Fibroblast of lung (primary cell): ENCODE measurements around the gene URAD. TPM values are rescaled to one million over a fixed set of nuclear protein-coding genes. Genes with fewer than 3 reads are reported as not detected.

ENCODE experiments used
- DNase-seq, 2 donors: peaks; one replicate each; pipeline versions ENCODE4 v3.0.0 to v3.0.0-alpha.2; 2010; ENCODE audit warnings: low read depth in 2 of 2
- H2AFZ ChIP-seq: 2 replicates; pipeline ENCODE4 v1.5.1; 2012; ENCODE audit warnings: low read length, control low read depth, inconsistent platforms
- H3K27ac ChIP-seq: 2 replicates; pipeline ENCODE4 v1.5.1; 2011; ENCODE audit warnings: low read length, control low read depth; ENCODE audit not compliant: insufficient read depth
- H3K27me3 ChIP-seq: 2 replicates; pipeline ENCODE4 v1.5.1; 2011; ENCODE audit warnings: mild to moderate bottlenecking, low read length; ENCODE audit not compliant: control insufficient read depth, insufficient read depth
- H3K36me3 ChIP-seq: 2 replicates; pipeline ENCODE4 v1.5.1; 2011; ENCODE audit warnings: low read length; ENCODE audit not compliant: control insufficient read depth, insufficient read depth
- H3K4me1 ChIP-seq: 2 replicates; pipeline ENCODE4 v1.5.1; 2011; ENCODE audit warnings: low read length; ENCODE audit not compliant: control insufficient read depth, insufficient read depth; ENCODE audit errors: extremely low read depth
- H3K4me2 ChIP-seq: 2 replicates; pipeline ENCODE4 v1.5.1; 2011; ENCODE audit warnings: low read length, control low read depth; ENCODE audit not compliant: insufficient read depth; ENCODE audit errors: extremely low read depth
- H3K4me3 ChIP-seq, 4 experiments: fragments of 200-600 bp in 1 of 4; sonication (generic) in 1 of 4; replicated peaks in 1 of 4; 2 replicates each; pipeline ENCODE4 v1.5.1; 2011 to 2016; ENCODE audit warnings: low read length in 4 of 4, low read depth in 3 of 4, mild to moderate bottlenecking in 3 of 4, control low read depth in 2 of 4, inconsistent platforms in 1 of 4, mixed read lengths in 1 of 4; ENCODE audit not compliant: insufficient read depth in 1 of 4; ENCODE audit errors: control extremely low read depth in 1 of 4
- H3K79me2 ChIP-seq: 2 replicates; pipeline ENCODE4 v1.5.1; 2012; ENCODE audit warnings: mild to moderate bottlenecking, low read length, inconsistent platforms; ENCODE audit not compliant: control insufficient read depth, insufficient read depth
- H3K9ac ChIP-seq: 2 replicates; pipeline ENCODE4 v1.5.1; 2011; ENCODE audit warnings: mild to moderate bottlenecking, low read length, control low read depth; ENCODE audit not compliant: insufficient read depth
- H3K9me3 ChIP-seq: 2 replicates; pipeline ENCODE4 v1.5.1; 2012; ENCODE audit warnings: low read depth, low read length; ENCODE audit not compliant: control insufficient read depth, insufficient read depth
- H4K20me1 ChIP-seq: 2 replicates; pipeline ENCODE4 v1.5.1; 2011; ENCODE audit warnings: low read length; ENCODE audit not compliant: control insufficient read depth, insufficient read depth; ENCODE audit errors: extremely low read depth
- EZH2 ChIP-seq: IDR thresholded peaks from 2 replicates; pipeline ENCODE4 v1.5.1; 2012; ENCODE audit warnings: low read length, control low read depth, mild to moderate bottlenecking; ENCODE audit errors: missing control alignments
- polyA plus RNA-seq, 2 donors: library from polyadenylated mRNA; depleted of rRNA in 1 of 2; stranded (reverse) in 1 of 2; unstranded in 1 of 2; fragments of >200 nt; gene quantifications; 2 replicates each; pipeline ENCODE4 v1.2.1, GENCODE V29; 2011 to 2012; ENCODE audit warnings: missing spikeins in 1 of 2
- total RNA-seq: library from RNA; depleted of rRNA; stranded (reverse); fragments of >200 nt; gene quantifications from 2 replicates; pipeline ENCODE4 v1.2.1, GENCODE V29; 2014
- TF ChIP-seq, protein P1 (sequence below), 2 donors: IDR thresholded peaks in 1 of 2; conservative IDR thresholded peaks in 1 of 2; 1 replicate in 1 of 2; 2 replicates in 1 of 2; pipeline ENCODE4 v1.5.1; 2011 to 2012; ENCODE audit warnings: low read length in 2 of 2, control low read depth in 1 of 2, inconsistent platforms in 1 of 2, low read depth in 1 of 2, mild to moderate bottlenecking in 1 of 2

URAD gene
- total and polyA plus RNA-seq, 2 donors (not counting 1 experiment from before 2014, with no cell fraction given) = not detected

DNA sequence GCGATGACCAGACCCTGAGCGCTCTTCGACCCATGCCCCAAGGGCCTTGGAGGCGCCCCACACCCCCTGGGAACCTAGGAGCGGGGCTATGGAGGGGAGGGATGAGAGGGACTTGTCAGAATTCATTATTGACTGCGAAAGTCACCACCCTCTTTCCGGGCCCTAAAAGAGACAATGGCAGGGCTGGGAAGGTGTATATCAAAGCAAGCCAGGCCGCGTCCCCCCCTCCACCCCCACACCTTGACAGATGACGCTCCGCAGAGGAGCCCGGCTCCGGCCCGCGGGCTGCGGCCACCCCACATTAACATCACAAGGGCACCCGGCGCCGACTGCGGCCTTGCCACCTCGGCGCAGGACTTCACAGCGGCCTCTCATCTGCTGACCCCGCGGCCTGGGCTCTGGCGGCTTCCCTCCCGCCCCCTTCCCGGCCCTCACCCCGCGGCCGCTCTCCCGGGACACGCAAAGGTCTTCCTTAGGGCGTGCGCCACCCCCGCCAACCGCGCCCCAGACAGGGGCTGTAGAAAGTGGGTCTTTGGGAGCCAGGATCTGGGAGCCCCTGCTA is 21.8 kb downstream of the URAD start:
- no peak overlapping the region for H3K27ac ChIP-seq
- H3K9me3 ChIP-seq = no peaks in the 10 kb centered on the region
- H3K27me3 ChIP-seq = peaks cover 68% of the 10 kb centered on the region
- H2AFZ ChIP-seq = no peak overlapping the region
- no peaks in the 10 kb centered on the region for H4K20me1 ChIP-seq
- no peak overlapping the region for H3K4me3 ChIP-seq
- no peaks in the 10 kb centered on the region for H3K4me1 ChIP-seq
- H3K4me2 ChIP-seq = no peak overlapping the region
- no peaks in the 10 kb centered on the region for H3K36me3 ChIP-seq
- H3K9ac ChIP-seq = no peak overlapping the region
- DNase-seq = no peak
- TF ChIP-seq, protein P1, sequence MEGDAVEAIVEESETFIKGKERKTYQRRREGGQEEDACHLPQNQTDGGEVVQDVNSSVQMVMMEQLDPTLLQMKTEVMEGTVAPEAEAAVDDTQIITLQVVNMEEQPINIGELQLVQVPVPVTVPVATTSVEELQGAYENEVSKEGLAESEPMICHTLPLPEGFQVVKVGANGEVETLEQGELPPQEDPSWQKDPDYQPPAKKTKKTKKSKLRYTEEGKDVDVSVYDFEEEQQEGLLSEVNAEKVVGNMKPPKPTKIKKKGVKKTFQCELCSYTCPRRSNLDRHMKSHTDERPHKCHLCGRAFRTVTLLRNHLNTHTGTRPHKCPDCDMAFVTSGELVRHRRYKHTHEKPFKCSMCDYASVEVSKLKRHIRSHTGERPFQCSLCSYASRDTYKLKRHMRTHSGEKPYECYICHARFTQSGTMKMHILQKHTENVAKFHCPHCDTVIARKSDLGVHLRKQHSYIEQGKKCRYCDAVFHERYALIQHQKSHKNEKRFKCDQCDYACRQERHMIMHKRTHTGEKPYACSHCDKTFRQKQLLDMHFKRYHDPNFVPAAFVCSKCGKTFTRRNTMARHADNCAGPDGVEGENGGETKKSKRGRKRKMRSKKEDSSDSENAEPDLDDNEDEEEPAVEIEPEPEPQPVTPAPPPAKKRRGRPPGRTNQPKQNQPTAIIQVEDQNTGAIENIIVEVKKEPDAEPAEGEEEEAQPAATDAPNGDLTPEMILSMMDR (conservative IDR thresholded peaks at IDR 0.05 in 1 of 2, IDR thresholded peaks at IDR 0.05 in 1 of 2; ENCODE audit: low read depth in 1 of 2, low read length in 2 of 2) = no peak
- TF ChIP-seq EZH2 = peak; percentile 14
- H3K79me2 ChIP-seq = no peaks in the 10 kb centered on the region

GRCh38 chr13:27965740-27966640 is 22.5 kb downstream of the URAD start:
- no peak for DNase-seq
- Histone ChIP-seq H3K9ac (no peak overlapping the region), H3K9me3 (no peaks in the 10 kb centered on the region), H4K20me1 (no peaks in the 10 kb centered on the region), H3K27ac (no peak overlapping the region), H3K4me2 (no peak overlapping the region), H3K79me2 (no peaks in the 10 kb centered on the region), H3K36me3 (no peaks in the 10 kb centered on the region), H2AFZ (no peak overlapping the region), H3K27me3 (peaks cover 69% of the 10 kb centered on the region), H3K4me3 (no peak overlapping the region), H3K4me1 (no peaks in the 10 kb centered on the region)
- peak; percentile 90 for TF ChIP-seq EZH2
- TF ChIP-seq, protein P1 (conservative IDR thresholded peaks at IDR 0.05 in 1 of 2, IDR thresholded peaks at IDR 0.05 in 1 of 2; ENCODE audit: low read depth in 1 of 2, low read length in 2 of 2) = no peak

- Histone ChIP-seq H4K20me1 (no peaks in the 10 kb centered on the region), H3K9ac (no peak overlapping the region), H3K79me2 (no peaks in the 10 kb centered on the region), H3K27me3 (peaks cover 68% of the 10 kb centered on the region), H3K36me3 (no peaks in the 10 kb centered on the region), H2AFZ (no peak overlapping the region), H3K9me3 (no peaks in the 10 kb centered on the region), H3K4me1 (no peaks in the 10 kb centered on the region), H3K4me2 (no peak overlapping the region), H3K27ac (no peak overlapping the region), H3K4me3 (no peak overlapping the region)
- DNase-seq = no peak
- no peak for TF ChIP-seq EZH2
- TF ChIP-seq, protein P1 (conservative IDR thresholded peaks at IDR 0.05 in 1 of 2, IDR thresholded peaks at IDR 0.05 in 1 of 2; ENCODE audit: low read depth in 1 of 2, low read length in 2 of 2) = no peak
Observed at GRCh38 chr13:27965343-27965739, 23.2 kb downstream of the URAD start.
